Pons (tissue), 1 donor: Measurements from ENCODE around the gene ITGB4.
"Not testable (repeated sequence)": the region's sequence is repeated elsewhere in the genome, so short reads cannot be mapped to it uniquely, and the experiment has no call there.

ENCODE experiments used
- DNase-seq: peaks from one replicate; pipeline ENCODE4 v3.0.0-alpha.2; 2016; ENCODE audit warnings: low spot score

The ITGB4 gene

DNA sequence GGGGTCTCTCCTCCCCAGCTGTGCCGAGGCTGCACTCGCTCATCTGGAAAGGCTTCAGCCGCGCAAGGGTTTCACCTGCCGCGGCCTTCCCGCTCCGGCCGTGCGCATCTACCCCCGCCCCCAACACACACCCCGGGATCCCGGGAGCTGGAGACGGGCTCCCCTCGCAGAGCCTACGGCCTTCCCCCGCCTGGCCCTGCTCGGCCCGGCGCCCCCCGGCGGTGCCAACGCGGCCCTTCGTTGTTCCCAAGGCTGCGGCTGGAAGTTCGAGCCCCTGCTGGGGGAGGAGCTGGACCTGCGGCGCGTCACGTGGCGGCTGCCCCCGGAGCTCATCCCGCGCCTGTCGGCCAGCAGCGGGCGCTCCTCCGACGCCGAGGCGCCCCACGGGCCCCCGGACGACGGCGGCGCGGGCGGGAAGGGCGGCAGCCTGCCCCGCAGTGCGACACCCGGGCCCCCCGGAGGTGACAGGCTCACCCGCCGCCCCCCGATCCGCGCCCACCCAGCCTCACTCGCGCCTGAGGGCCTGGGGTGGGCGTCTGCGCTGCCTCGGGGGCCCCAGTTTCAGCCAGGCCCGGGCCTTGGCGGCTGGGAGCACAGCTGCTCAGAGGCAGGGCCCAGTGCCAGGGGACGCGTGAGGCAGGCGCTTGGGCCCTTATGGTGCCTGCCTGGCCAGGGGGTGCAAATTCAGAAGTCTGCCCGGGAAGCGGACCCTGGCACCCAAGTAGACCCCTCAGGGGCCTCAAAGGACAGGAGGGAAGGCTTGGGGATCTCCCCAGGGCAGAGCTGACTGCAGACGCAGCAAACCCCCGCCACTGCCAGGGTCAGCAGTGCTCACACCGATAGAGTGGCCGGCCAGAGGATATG lies 32.5 kb downstream of the ITGB4 start:
- no peak for DNase-seq

GRCh38 chr17:75754378-75755204 lies 33.3 kb downstream of the ITGB4 start:
- no peak for DNase-seq

- no peak for DNase-seq
Observed at GRCh38 chr17:75755205-75755901, 34.1 kb downstream of the ITGB4 start.

DNA sequence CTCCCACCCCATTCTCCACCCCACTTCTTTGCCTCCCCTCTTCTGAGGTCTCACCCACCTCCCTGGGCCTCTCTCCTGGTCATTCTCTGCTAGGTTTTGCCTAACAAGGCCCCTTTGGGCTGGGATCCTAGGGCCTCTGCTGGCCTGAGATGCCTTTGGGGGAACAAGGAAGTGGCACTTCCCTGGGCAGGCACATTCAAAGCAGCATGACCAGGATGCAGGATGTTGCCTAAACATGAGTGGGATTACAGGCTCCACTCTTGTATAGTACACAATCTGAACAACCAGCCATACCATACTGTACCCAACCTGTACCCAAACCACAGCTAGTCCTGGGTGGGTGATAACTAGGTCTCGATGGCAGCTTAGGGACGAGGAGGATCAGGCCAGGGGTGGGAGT lies 34.7 kb downstream of the ITGB4 start:
- no peak for DNase-seq

DNA sequence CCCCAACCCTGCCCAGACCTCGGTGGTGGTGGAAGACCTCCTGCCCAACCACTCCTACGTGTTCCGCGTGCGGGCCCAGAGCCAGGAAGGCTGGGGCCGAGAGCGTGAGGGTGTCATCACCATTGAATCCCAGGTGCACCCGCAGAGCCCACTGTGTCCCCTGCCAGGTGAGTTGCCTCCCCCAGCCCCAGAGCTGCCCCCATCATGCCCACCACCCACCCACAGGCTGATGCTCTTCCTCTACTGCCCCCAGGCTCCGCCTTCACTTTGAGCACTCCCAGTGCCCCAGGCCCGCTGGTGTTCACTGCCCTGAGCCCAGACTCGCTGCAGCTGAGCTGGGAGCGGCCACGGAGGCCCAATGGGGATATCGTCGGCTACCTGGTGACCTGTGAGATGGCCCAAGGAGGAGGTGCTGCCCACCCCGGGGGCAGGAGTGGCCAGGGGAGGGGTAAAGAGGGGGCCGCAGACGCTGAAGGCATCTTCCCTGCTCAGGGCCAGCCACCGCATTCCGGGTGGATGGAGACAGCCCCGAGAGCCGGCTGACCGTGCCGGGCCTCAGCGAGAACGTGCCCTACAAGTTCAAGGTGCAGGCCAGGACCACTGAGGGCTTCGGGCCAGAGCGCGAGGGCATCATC lies 35.3 kb downstream of the ITGB4 start:
- no peak for DNase-seq

- no peak for DNase-seq
Observed at GRCh38 chr17:75757086-75757681, 35.9 kb downstream of the ITGB4 start.

DNA sequence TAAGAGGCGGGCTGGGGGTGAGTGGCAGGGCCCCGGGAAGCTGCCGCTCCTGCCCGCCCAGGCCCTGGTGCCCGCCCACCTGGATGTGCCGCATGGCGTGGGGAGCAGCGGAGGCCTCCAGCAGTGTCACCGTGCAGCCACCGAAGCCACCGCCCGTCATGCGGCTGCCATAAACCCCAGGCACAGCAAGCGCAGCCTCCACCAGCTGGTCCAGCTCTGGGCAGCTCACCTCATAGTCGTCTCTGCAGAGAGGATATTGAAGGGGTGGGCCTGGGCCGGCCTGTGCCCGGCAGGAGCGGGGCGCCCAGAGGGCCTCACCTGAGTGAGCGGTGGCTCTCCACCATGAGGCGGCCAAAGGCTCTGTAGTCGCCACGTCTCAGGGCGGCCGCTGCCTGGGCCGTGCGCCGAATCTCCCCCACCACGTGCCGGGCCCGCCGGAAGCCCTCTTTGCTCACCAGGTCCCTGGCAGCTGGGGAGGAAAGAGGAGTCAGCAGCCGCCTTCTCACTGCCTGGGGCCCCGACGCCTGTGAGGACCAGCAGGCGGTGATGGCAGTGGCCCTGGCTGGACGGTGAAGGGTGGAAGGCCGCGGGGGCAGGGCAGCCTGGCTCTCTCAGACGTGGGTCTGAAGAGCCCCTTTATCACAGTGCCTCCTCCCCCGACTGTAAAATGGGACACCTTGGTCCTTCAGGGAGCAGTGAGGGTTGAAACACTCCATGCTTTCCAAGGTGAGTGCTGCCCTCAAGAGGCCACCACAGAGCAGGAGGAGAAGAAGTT lies 37.1 kb downstream of the ITGB4 start:
- no peak for DNase-seq

DNA sequence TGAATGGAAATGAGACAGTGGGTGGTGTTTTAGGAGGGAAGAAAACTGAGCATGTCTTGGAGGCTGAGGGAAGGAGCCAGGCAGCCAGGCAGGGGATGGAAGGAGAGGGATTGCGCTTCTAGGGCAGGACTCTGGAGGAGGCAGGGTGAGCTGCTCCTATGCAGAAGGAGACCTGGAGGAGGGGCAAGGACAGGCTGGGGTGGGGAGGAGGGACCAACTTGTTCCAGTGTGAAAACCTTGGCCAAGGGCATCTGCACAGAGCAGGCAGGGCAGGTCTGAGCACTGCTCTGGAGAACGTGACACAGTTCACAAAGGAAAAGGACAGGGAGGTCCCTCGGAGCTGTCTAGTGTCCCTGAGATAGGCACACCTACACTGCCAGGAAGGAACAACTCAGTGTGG lies 38.2 kb downstream of the ITGB4 start:
- no peak for DNase-seq

GRCh38 chr17:75759978-75760640 lies 38.9 kb downstream of the ITGB4 start:
- DNase-seq = not testable (repeated sequence)

GRCh38 chr17:75762513-75763268 lies 41.4 kb downstream of the ITGB4 start:
- no peak for DNase-seq

GRCh38 chr17:75763269-75763607 lies 42.0 kb downstream of the ITGB4 start:
- DNase-seq = no peak

DNA sequence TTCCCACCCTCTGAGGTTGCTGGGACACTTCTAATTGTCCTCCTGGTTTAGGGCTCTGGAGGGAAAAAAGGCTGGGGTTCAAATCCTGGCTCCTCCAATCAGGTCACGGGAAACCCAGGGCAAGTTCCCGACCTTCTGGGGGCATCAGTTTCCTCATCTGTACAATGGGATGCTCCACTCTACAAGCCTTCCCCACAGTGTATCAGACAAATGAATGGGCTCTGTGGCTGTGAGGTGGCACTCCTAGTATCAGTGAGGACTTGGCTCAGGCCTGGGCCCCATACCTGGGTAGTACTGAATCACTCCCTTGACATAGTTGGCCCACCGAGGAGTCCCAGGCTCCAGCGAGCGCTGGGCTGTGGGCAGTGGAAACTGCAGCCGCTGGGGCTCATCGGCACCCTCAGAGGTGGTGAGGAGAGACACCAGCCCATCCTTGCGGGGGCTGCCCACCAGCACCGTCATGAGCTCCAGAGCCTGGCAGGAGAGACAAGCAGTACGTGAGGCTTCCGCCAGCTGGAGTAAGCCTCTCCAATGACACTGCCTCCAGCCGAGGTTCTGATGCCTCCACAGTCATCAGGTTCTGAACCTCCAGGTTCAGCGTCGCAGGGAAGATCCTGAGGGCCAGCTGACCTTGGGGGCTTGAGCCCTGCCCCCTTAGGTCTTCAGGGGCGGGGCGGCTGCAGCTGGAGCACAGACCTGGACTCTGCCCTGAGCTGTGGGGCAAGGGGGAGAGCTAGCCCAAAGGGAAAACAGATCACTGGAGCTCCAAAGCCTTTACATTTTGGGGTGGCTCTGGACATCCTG lies 42.6 kb downstream of the ITGB4 start:
- DNase-seq = no peak

- no peak for DNase-seq
Observed at GRCh38 chr17:75764417-75764710, 43.1 kb downstream of the ITGB4 start.

- no peak for DNase-seq
Observed at GRCh38 chr17:75764711-75765421, 43.6 kb downstream of the ITGB4 start, which contains the start of gene GALK1. Gene GALK1, minus strand, starts transcription at chr17:75765192. Its CDS starts 56 bp downstream, at chr17:75765136.

- DNase-seq = no peak
Observed at GRCh38 chr17:75765981-75766380, 44.7 kb downstream of the ITGB4 start.

GRCh38 chr17:75767881-75768280 lies 46.6 kb downstream of the ITGB4 start:
- no peak for DNase-seq

GRCh38 chr17:75769536-75769935 lies 48.3 kb downstream of the ITGB4 start:
- no peak for DNase-seq
